ENCODE measurements around the gene GNE.

The GNE gene

DNA sequence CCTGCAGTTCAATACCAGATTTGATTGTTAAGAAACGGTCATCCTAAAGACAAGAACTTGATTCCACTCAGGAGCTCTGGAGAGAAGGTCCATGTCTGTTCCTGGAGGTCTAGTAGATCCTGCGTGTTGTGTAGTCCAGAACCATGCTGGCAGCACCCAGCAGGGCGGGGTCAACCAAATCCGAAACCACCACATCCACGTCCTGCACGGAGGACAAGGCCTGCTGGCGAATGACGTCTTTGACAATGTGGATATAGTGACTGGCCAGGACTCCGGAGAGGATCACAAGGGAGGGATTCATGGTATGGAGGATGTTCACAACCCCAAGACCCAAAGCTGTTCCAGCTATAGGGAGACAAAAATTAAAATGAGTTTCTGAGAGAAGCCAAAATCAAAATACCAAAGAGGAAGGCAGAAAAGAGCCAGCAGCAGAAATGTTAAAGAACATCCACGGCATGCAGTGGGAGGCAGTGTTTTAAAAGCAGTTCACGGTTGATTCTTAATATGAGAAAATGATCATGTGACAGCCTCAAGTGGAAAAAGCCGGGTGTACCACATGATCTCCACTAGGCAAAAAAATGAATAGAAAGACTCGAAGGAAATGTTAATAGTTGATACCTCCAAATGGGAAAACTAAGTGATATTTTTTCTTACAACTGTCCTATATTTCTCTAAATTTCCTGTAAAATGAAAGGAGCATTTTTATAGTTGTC, 40.8 kb downstream of the GNE start:
- Histone ChIP-seq H3K4me2 (ENCODE audit: insufficient read depth, low read length, poor library complexity, severe bottlenecking) (no peak overlapping the region), H3K79me1 (ENCODE audit: low read depth, low read length) (peaks cover under 1% of the 10 kb centered on the region), H3K9ac (ENCODE audit: low read depth, low read length, poor library complexity) (no peak overlapping the region), H3K4me3 (ENCODE audit: low read length in 2 of 2) (no peak overlapping the region), H3K27me3 (ENCODE audit: control insufficient read depth in 3 of 3, insufficient read depth in 3 of 3, low read depth in 1 of 3, low read length in 3 of 3) (no peaks in the 10 kb centered on the region), H4K8ac (ENCODE audit: low read depth, low read length) (no peak overlapping the region), H3K4ac (ENCODE audit: low read length) (no peak overlapping the region), H4K91ac (ENCODE audit: low read depth, low read length, poor library complexity) (no peak overlapping the region), H3K14ac (ENCODE audit: low read length) (no peak overlapping the region), H2BK5ac (ENCODE audit: low read length) (no peak overlapping the region), H3K36me3 (replicated peaks in 1 of 2; ENCODE audit: control insufficient read depth in 2 of 2, insufficient read depth in 2 of 2, low read length in 2 of 2) (peaks cover 39 to 94% of the 10 kb centered on the region in 2 donors), H2BK15ac (ENCODE audit: low read length) (no peak overlapping the region), H3K23ac (ENCODE audit: low read depth, low read length, poor library complexity) (no peak overlapping the region), H2AK5ac (ENCODE audit: low read depth, low read length) (no peak overlapping the region), H3K4me1 (ENCODE audit: control insufficient read depth in 2 of 2, insufficient read depth in 1 of 2, low read depth in 1 of 2, low read length in 2 of 2) (no peaks in the 10 kb centered on the region), H2AFZ (ENCODE audit: low read length) (no peak overlapping the region), H3K9me3 (replicated peaks in 1 of 2; ENCODE audit: control insufficient read depth in 2 of 2, insufficient read depth in 1 of 2, low read depth in 1 of 2, low read length in 2 of 2) (peaks cover under 1 to 2% of the 10 kb centered on the region in 2 donors), H3K18ac (ENCODE audit: low read length) (no peak overlapping the region), H2BK120ac (ENCODE audit: low read depth, low read length) (no peak overlapping the region), H3K27ac (replicated peaks; ENCODE audit: low read length) (no peak overlapping the region), H2BK12ac (ENCODE audit: low read length) (no peak overlapping the region)
- WGBS, 2 donors (ENCODE audit: extremely low coverage in 2 of 2, insufficient read length in 2 of 2, insufficient replicate concordance in 1 of 2) = no CpG with 5 or more reads among the region's 13 CpGs
- no peak for DNase-seq (ENCODE audit: low spot score)

DNA sequence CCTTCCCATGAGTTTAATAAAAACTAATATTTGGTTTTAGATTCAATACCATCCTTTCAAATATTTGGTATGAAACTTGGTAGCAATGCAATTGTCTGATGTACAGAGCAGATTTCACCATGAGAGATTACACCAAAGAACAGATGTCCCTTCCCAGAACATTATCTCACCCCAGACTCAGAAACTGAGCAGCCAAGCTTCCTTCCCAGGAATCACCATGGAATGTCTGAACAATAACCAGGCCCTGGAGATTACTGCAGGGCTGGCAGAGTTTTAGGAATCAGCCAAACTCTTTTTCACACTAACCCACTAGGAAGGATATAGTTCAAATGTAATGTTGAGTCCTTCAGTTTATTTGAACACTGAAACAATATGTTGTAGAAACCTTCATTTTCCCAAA, 43.7 kb downstream of the GNE start:
- Histone ChIP-seq H2BK15ac (ENCODE audit: low read length) (no peak overlapping the region), H3K27ac (replicated peaks; ENCODE audit: low read length) (no peak overlapping the region), H3K4me1 (ENCODE audit: control insufficient read depth in 2 of 2, insufficient read depth in 1 of 2, low read depth in 1 of 2, low read length in 2 of 2) (peaks cover 0 to 3% of the 10 kb centered on the region in 2 donors), H3K4me3 (ENCODE audit: low read length in 2 of 2) (no peak overlapping the region), H3K79me1 (ENCODE audit: low read depth, low read length) (peaks cover 6% of the 10 kb centered on the region), H3K14ac (ENCODE audit: low read length) (no peak overlapping the region), H3K36me3 (replicated peaks in 1 of 2; ENCODE audit: control insufficient read depth in 2 of 2, insufficient read depth in 2 of 2, low read length in 2 of 2) (peaks cover 43 to 97% of the 10 kb centered on the region in 2 donors), H2BK12ac (ENCODE audit: low read length) (no peak overlapping the region), H3K9me3 (replicated peaks in 1 of 2; ENCODE audit: control insufficient read depth in 2 of 2, insufficient read depth in 1 of 2, low read depth in 1 of 2, low read length in 2 of 2) (no peaks in the 10 kb centered on the region), H3K27me3 (ENCODE audit: control insufficient read depth in 3 of 3, insufficient read depth in 3 of 3, low read depth in 1 of 3, low read length in 3 of 3) (no peaks in the 10 kb centered on the region), H2AK5ac (ENCODE audit: low read depth, low read length) (no peak overlapping the region), H3K23ac (ENCODE audit: low read depth, low read length, poor library complexity) (no peak overlapping the region), H2AFZ (ENCODE audit: low read length) (no peak overlapping the region), H3K9ac (ENCODE audit: low read depth, low read length, poor library complexity) (no peak overlapping the region), H2BK120ac (ENCODE audit: low read depth, low read length) (no peak overlapping the region), H3K4me2 (ENCODE audit: insufficient read depth, low read length, poor library complexity, severe bottlenecking) (no peak overlapping the region), H3K18ac (ENCODE audit: low read length) (no peak overlapping the region), H3K4ac (ENCODE audit: low read length) (no peak overlapping the region), H4K8ac (ENCODE audit: low read depth, low read length) (no peak overlapping the region), H2BK5ac (ENCODE audit: low read length) (no peak overlapping the region), H4K91ac (ENCODE audit: low read depth, low read length, poor library complexity) (no peak overlapping the region)
- no peak for DNase-seq (ENCODE audit: low spot score)

DNA sequence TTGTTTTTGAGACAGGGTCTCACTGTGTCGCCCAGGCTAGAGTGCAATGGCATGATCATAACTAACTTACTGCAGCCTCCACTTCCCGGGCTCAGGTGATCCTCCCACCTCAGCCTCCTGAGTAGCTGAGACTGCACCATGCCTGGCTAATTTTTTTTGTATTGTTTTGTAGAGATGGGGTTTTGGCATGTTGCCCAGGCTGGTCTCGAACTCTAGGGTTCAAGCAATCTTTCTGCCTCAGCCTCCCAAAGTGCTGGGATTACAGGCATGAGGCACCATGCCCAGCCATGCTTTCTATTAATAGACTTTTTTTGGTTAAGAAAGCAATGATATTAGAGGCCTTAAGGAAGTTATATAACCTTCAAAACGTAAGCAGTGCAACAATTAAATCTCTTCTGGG, 44.3 kb downstream of the GNE start:
- Histone ChIP-seq H3K4me3 (ENCODE audit: low read length in 2 of 2) (no peak overlapping the region), H3K4ac (ENCODE audit: low read length) (no peak overlapping the region), H3K27me3 (ENCODE audit: control insufficient read depth in 3 of 3, insufficient read depth in 3 of 3, low read depth in 1 of 3, low read length in 3 of 3) (no peaks in the 10 kb centered on the region), H3K4me2 (ENCODE audit: insufficient read depth, low read length, poor library complexity, severe bottlenecking) (no peak overlapping the region), H2BK5ac (ENCODE audit: low read length) (no peak overlapping the region), H3K36me3 (replicated peaks in 1 of 2; ENCODE audit: control insufficient read depth in 2 of 2, insufficient read depth in 2 of 2, low read length in 2 of 2) (peaks cover 45 to 97% of the 10 kb centered on the region in 2 donors), H4K8ac (ENCODE audit: low read depth, low read length) (no peak overlapping the region), H2BK15ac (ENCODE audit: low read length) (no peak overlapping the region), H2AFZ (ENCODE audit: low read length) (no peak overlapping the region), H2AK5ac (ENCODE audit: low read depth, low read length) (no peak overlapping the region), H4K91ac (ENCODE audit: low read depth, low read length, poor library complexity) (no peak overlapping the region), H3K79me1 (ENCODE audit: low read depth, low read length) (peaks cover 10% of the 10 kb centered on the region), H3K14ac (ENCODE audit: low read length) (no peak overlapping the region), H3K18ac (ENCODE audit: low read length) (no peak overlapping the region), H3K9ac (ENCODE audit: low read depth, low read length, poor library complexity) (no peak overlapping the region), H2BK120ac (ENCODE audit: low read depth, low read length) (no peak overlapping the region), H3K4me1 (ENCODE audit: control insufficient read depth in 2 of 2, insufficient read depth in 1 of 2, low read depth in 1 of 2, low read length in 2 of 2) (peaks cover 0 to 3% of the 10 kb centered on the region in 2 donors), H2BK12ac (ENCODE audit: low read length) (no peak overlapping the region), H3K9me3 (replicated peaks in 1 of 2; ENCODE audit: control insufficient read depth in 2 of 2, insufficient read depth in 1 of 2, low read depth in 1 of 2, low read length in 2 of 2) (no peaks in the 10 kb centered on the region), H3K27ac (replicated peaks; ENCODE audit: low read length) (no peak overlapping the region), H3K23ac (ENCODE audit: low read depth, low read length, poor library complexity) (no peak overlapping the region)
- no CpG with 5 or more reads among the region's 4 CpGs for WGBS, 2 donors (ENCODE audit: extremely low coverage in 2 of 2, insufficient read length in 2 of 2, insufficient replicate concordance in 1 of 2)
- DNase-seq (ENCODE audit: low spot score) = no peak

DNA sequence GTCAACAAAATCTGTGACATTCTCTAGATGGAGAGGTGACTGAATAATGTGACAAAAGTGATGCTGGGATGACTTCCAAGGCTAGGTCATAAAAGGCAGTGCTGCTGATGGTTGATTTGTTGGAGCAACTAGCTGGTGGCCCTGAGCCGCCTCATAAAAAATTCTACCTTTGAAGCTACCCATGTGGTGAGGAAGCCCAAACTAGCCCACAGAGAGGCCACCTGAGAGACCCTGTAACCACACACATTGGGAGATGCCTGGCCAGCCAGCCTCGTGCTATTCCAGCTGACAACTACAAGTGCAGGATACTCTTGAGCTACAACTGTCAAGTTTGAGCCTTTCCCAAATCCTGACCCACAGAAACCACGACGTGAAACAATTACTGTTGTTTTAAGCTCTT, 44.9 kb downstream of the GNE start:
- DNase-seq (ENCODE audit: low spot score) = no peak
- Histone ChIP-seq H2BK120ac (ENCODE audit: low read depth, low read length) (no peak overlapping the region), H3K4ac (ENCODE audit: low read length) (no peak overlapping the region), H3K9me3 (replicated peaks in 1 of 2; ENCODE audit: control insufficient read depth in 2 of 2, insufficient read depth in 1 of 2, low read depth in 1 of 2, low read length in 2 of 2) (no peaks in the 10 kb centered on the region), H2AK5ac (ENCODE audit: low read depth, low read length) (no peak overlapping the region), H3K9ac (ENCODE audit: low read depth, low read length, poor library complexity) (no peak overlapping the region), H4K91ac (ENCODE audit: low read depth, low read length, poor library complexity) (no peak overlapping the region), H2BK15ac (ENCODE audit: low read length) (no peak overlapping the region), H3K36me3 (replicated peaks in 1 of 2; ENCODE audit: control insufficient read depth in 2 of 2, insufficient read depth in 2 of 2, low read length in 2 of 2) (peaks cover 45 to 97% of the 10 kb centered on the region in 2 donors), H2BK12ac (ENCODE audit: low read length) (no peak overlapping the region), H3K4me1 (ENCODE audit: control insufficient read depth in 2 of 2, insufficient read depth in 1 of 2, low read depth in 1 of 2, low read length in 2 of 2) (peaks cover 0 to 3% of the 10 kb centered on the region in 2 donors), H3K23ac (ENCODE audit: low read depth, low read length, poor library complexity) (no peak overlapping the region), H3K4me2 (ENCODE audit: insufficient read depth, low read length, poor library complexity, severe bottlenecking) (no peak overlapping the region), H2AFZ (ENCODE audit: low read length) (no peak overlapping the region), H3K27ac (replicated peaks; ENCODE audit: low read length) (no peak overlapping the region), H3K14ac (ENCODE audit: low read length) (no peak overlapping the region), H2BK5ac (ENCODE audit: low read length) (no peak overlapping the region), H3K18ac (ENCODE audit: low read length) (no peak overlapping the region), H3K27me3 (ENCODE audit: control insufficient read depth in 3 of 3, insufficient read depth in 3 of 3, low read depth in 1 of 3, low read length in 3 of 3) (no peaks in the 10 kb centered on the region), H3K79me1 (ENCODE audit: low read depth, low read length) (peaks cover 14% of the 10 kb centered on the region), H3K4me3 (ENCODE audit: low read length in 2 of 2) (no peak overlapping the region), H4K8ac (ENCODE audit: low read depth, low read length) (no peak overlapping the region)
- WGBS, 2 donors (ENCODE audit: extremely low coverage in 2 of 2, insufficient read length in 2 of 2, insufficient replicate concordance in 1 of 2) = no CpG with 5 or more reads among the region's 4 CpGs

Data from neuronal stem cell (in vitro differentiated cells).